ENCODE data around the gene FOXO3. TPM values are rescaled to one million over a fixed set of nuclear protein-coding genes. Genes with fewer than 3 reads are reported as not detected.

FOXO3 gene
- total and polyA plus RNA-seq, 3 experiments from 2014 or later: 14.1 to 31.1 (median 15.0) TPM

GRCh38 chr6:108619431-108620197 is 58.9 kb downstream of the FOXO3 start:
- no peak overlapping the region for H3K27ac Mint-ChIP-seq
- no peaks in the 10 kb centered on the region for H3K9me3 ChIP-seq (ENCODE audit: low read length)
- no peak overlapping the region for H3K27ac ChIP-seq (ENCODE audit: low read depth, low read length)
- peak overlapping the region in 1 of 7 donors; percentile 17 for H3K4me3 Mint-ChIP-seq
- peaks cover 14% of the 10 kb centered on the region for H3K4me1 ChIP-seq (ENCODE audit: insufficient read depth, low read length)
- ChIA-PET CTCF (no interaction called here), POLR2A (no interaction called here)
- peaks cover 0 to 3% of the 10 kb centered on the region in 2 donors for H3K27me3 Mint-ChIP-seq
- no peaks in the 10 kb centered on the region for H3K27me3 ChIP-seq (ENCODE audit: insufficient read depth, low read length, poor library complexity, severe bottlenecking)
- no peaks in the 10 kb centered on the region for H3K9me3 Mint-ChIP-seq
- no peaks in the 10 kb centered on the region for H3K36me3 ChIP-seq (ENCODE audit: insufficient read depth, low read length)
- peaks cover 0 to 5% (median 1%) of the 10 kb centered on the region in 3 donors for H3K36me3 Mint-ChIP-seq
- H3K4me3 ChIP-seq (ENCODE audit: low read length): no peak overlapping the region
- no peak for DNase-seq
- H3K4me1 Mint-ChIP-seq: peaks cover 59 to 77% (median 73%) of the 10 kb centered on the region in 3 donors

GRCh38 chr6:108621117-108621516 is 60.4 kb downstream of the FOXO3 start:
- Mint-ChIP-seq H3K9me3 (no peaks in the 10 kb centered on the region), H3K36me3 (peaks cover 0 to 5% (median 1%) of the 10 kb centered on the region in 3 donors), H3K27ac (no peak overlapping the region), H3K27me3 (peaks cover 0 to 1% of the 10 kb centered on the region in 2 donors), H3K4me3 (no peak overlapping the region), H3K4me1 (peaks cover 58 to 83% (median 73%) of the 10 kb centered on the region in 3 donors)
- Histone ChIP-seq H3K4me3 (ENCODE audit: low read length) (no peak overlapping the region), H3K36me3 (ENCODE audit: insufficient read depth, low read length) (no peaks in the 10 kb centered on the region), H3K9me3 (ENCODE audit: low read length) (no peaks in the 10 kb centered on the region), H3K27ac (ENCODE audit: low read depth, low read length) (no peak overlapping the region), H3K27me3 (ENCODE audit: insufficient read depth, low read length, poor library complexity, severe bottlenecking) (no peaks in the 10 kb centered on the region), H3K4me1 (ENCODE audit: insufficient read depth, low read length) (peaks cover 14% of the 10 kb centered on the region)
- CTCF ChIA-PET: no interaction called here
- DNase-seq: no peak
- POLR2A ChIA-PET: interaction anchor here (0.6 kb wide), 1 partner anchor 62 kb away, joined by 3 read pairs; no protein-coding TSS in a partner anchor

GRCh38 chr6:108622641-108623298 is 62.1 kb downstream of the FOXO3 start:
- peak overlapping the region in 1 of 7 donors; percentile 27 for H3K4me3 Mint-ChIP-seq
- no peaks in the 10 kb centered on the region for H3K9me3 Mint-ChIP-seq
- H3K4me1 Mint-ChIP-seq: peaks cover 69 to 87% (median 83%) of the 10 kb centered on the region in 3 donors
- no peaks in the 10 kb centered on the region for H3K27me3 ChIP-seq (ENCODE audit: insufficient read depth, low read length, poor library complexity, severe bottlenecking)
- H3K4me1 ChIP-seq (ENCODE audit: insufficient read depth, low read length): peaks cover 18% of the 10 kb centered on the region
- peaks cover 0 to 1% of the 10 kb centered on the region in 2 donors for H3K27me3 Mint-ChIP-seq
- peaks cover 0 to 5% (median 1%) of the 10 kb centered on the region in 3 donors for H3K36me3 Mint-ChIP-seq
- no peak for DNase-seq
- H3K4me3 ChIP-seq (ENCODE audit: low read length): no peak overlapping the region
- ChIA-PET POLR2A (interaction anchor here (0.6 kb wide), 2 partner anchors 27 to 83 kb away, joined by 4 read pairs; no protein-coding TSS in a partner anchor), CTCF (interaction anchor here (0.6 to 1.2 kb wide), 2 partner anchors 12 to 21 kb away, joined by 3 to 6 read pairs; no protein-coding TSS in a partner anchor)
- no peaks in the 10 kb centered on the region for H3K9me3 ChIP-seq (ENCODE audit: low read length)
- H3K27ac Mint-ChIP-seq: peak overlapping the region in 1 of 8 donors; percentile 40
- H3K27ac ChIP-seq (ENCODE audit: low read depth, low read length): no peak overlapping the region
- no peaks in the 10 kb centered on the region for H3K36me3 ChIP-seq (ENCODE audit: insufficient read depth, low read length)

- no peak for DNase-seq
- H3K27ac Mint-ChIP-seq: no peak overlapping the region
- peaks cover 0 to 1% of the 10 kb centered on the region in 2 donors for H3K27me3 Mint-ChIP-seq
- no peak overlapping the region for H3K27ac ChIP-seq (ENCODE audit: low read depth, low read length)
- peaks cover 0 to 2% (median 1%) of the 10 kb centered on the region in 3 donors for H3K36me3 Mint-ChIP-seq
- no peaks in the 10 kb centered on the region for H3K9me3 ChIP-seq (ENCODE audit: low read length)
- POLR2A ChIA-PET: no interaction called here
- no peaks in the 10 kb centered on the region for H3K9me3 Mint-ChIP-seq
- no peak overlapping the region for H3K4me3 ChIP-seq (ENCODE audit: low read length)
- no peaks in the 10 kb centered on the region for H3K36me3 ChIP-seq (ENCODE audit: insufficient read depth, low read length)
- CTCF ChIA-PET: interaction anchor here (1.2 kb wide), 1 partner anchor 22 kb away, joined by 6 read pairs; no protein-coding TSS in a partner anchor
- H3K4me1 Mint-ChIP-seq: peaks cover 71 to 87% (median 83%) of the 10 kb centered on the region in 3 donors
- peaks cover 18% of the 10 kb centered on the region for H3K4me1 ChIP-seq (ENCODE audit: insufficient read depth, low read length)
- H3K27me3 ChIP-seq (ENCODE audit: insufficient read depth, low read length, poor library complexity, severe bottlenecking): no peaks in the 10 kb centered on the region
- H3K4me3 Mint-ChIP-seq: no peak overlapping the region
Observed at GRCh38 chr6:108623995-108624394, 63.3 kb downstream of the FOXO3 start.

GRCh38 chr6:108625581-108625980 is 64.9 kb downstream of the FOXO3 start:
- H3K4me1 Mint-ChIP-seq: peaks cover 74 to 88% (median 83%) of the 10 kb centered on the region in 3 donors
- Histone ChIP-seq H3K4me1 (ENCODE audit: insufficient read depth, low read length) (peaks cover 28% of the 10 kb centered on the region), H3K4me3 (ENCODE audit: low read length) (no peak overlapping the region), H3K9me3 (ENCODE audit: low read length) (no peaks in the 10 kb centered on the region), H3K36me3 (ENCODE audit: insufficient read depth, low read length) (no peaks in the 10 kb centered on the region), H3K27me3 (ENCODE audit: insufficient read depth, low read length, poor library complexity, severe bottlenecking) (no peaks in the 10 kb centered on the region), H3K27ac (ENCODE audit: low read depth, low read length) (no peak overlapping the region)
- H3K27ac Mint-ChIP-seq: no peak overlapping the region
- H3K4me3 Mint-ChIP-seq: no peak overlapping the region
- no peaks in the 10 kb centered on the region for H3K9me3 Mint-ChIP-seq
- POLR2A ChIA-PET: no interaction called here
- DNase-seq: no peak
- H3K36me3 Mint-ChIP-seq: peaks cover 0 to 2% (median 0%) of the 10 kb centered on the region in 3 donors
- CTCF ChIA-PET: no interaction called here
- H3K27me3 Mint-ChIP-seq: peaks cover 0 to 1% of the 10 kb centered on the region in 2 donors

GRCh38 chr6:108626777-108627176 is 66.1 kb downstream of the FOXO3 start:
- H3K4me1 Mint-ChIP-seq: peaks cover 78 to 93% (median 87%) of the 10 kb centered on the region in 3 donors
- H3K27ac ChIP-seq (ENCODE audit: low read depth, low read length): no peak overlapping the region
- H3K27me3 ChIP-seq (ENCODE audit: insufficient read depth, low read length, poor library complexity, severe bottlenecking): no peaks in the 10 kb centered on the region
- H3K9me3 ChIP-seq (ENCODE audit: low read length): no peaks in the 10 kb centered on the region
- no peaks in the 10 kb centered on the region for H3K36me3 Mint-ChIP-seq
- H3K36me3 ChIP-seq (ENCODE audit: insufficient read depth, low read length): no peaks in the 10 kb centered on the region
- no peak overlapping the region for H3K4me3 Mint-ChIP-seq
- H3K27ac Mint-ChIP-seq: peak overlapping the region in 1 of 8 donors; percentile 54
- ChIA-PET POLR2A (no interaction called here), CTCF (no interaction called here)
- H3K4me3 ChIP-seq (ENCODE audit: low read length): no peak overlapping the region
- H3K9me3 Mint-ChIP-seq: no peaks in the 10 kb centered on the region
- H3K4me1 ChIP-seq (ENCODE audit: insufficient read depth, low read length): peaks cover 36% of the 10 kb centered on the region
- no peak for DNase-seq
- H3K27me3 Mint-ChIP-seq: no peaks in the 10 kb centered on the region

- H3K27me3 Mint-ChIP-seq: no peaks in the 10 kb centered on the region
- H3K27ac ChIP-seq (ENCODE audit: low read depth, low read length): no peak overlapping the region
- H3K27me3 ChIP-seq (ENCODE audit: insufficient read depth, low read length, poor library complexity, severe bottlenecking): no peaks in the 10 kb centered on the region
- no peaks in the 10 kb centered on the region for H3K36me3 Mint-ChIP-seq
- H3K4me3 Mint-ChIP-seq: peak overlapping the region in 1 of 7 donors; percentile 19
- POLR2A ChIA-PET: no interaction called here
- H3K4me1 Mint-ChIP-seq: peaks cover 77 to 92% (median 84%) of the 10 kb centered on the region in 3 donors
- no peak overlapping the region for H3K4me3 ChIP-seq (ENCODE audit: low read length)
- H3K27ac Mint-ChIP-seq: peak overlapping the region in 5 of 8 donors; percentile 32 to 77 (median 49)
- no peaks in the 10 kb centered on the region for H3K36me3 ChIP-seq (ENCODE audit: insufficient read depth, low read length)
- H3K9me3 Mint-ChIP-seq: no peaks in the 10 kb centered on the region
- DNase-seq: no peak
- no peaks in the 10 kb centered on the region for H3K9me3 ChIP-seq (ENCODE audit: low read length)
- CTCF ChIA-PET: no interaction called here
- H3K4me1 ChIP-seq (ENCODE audit: insufficient read depth, low read length): peaks cover 36% of the 10 kb centered on the region
Observed at GRCh38 chr6:108627692-108628550, 67.2 kb downstream of the FOXO3 start.

All from CD8-positive, alpha-beta memory T cell (primary cell).